ES-I3 (cell line): ENCODE measurements around the gene RBP3.

Experiments used
- H3K36me3 ChIP-seq: 2 replicates; pipeline ENCODE4 v1.6.1; 2013; ENCODE audit warnings: mild to moderate bottlenecking, low read length, control low read depth, moderate library complexity; ENCODE audit not compliant: insufficient read depth
- H3K4me1 ChIP-seq: 2 replicates; pipeline ENCODE4 v1.6.1; 2013; ENCODE audit warnings: mild to moderate bottlenecking, control low read depth, low read length; ENCODE audit not compliant: insufficient read depth
- H3K9ac ChIP-seq: 2 replicates; pipeline ENCODE4 v1.6.1; 2013; ENCODE audit warnings: low read depth, mild to moderate bottlenecking, low read length, moderate library complexity
- H3K9me3 ChIP-seq: 2 replicates; pipeline ENCODE4 v1.6.1; 2013; ENCODE audit warnings: mild to moderate bottlenecking, low read length, moderate library complexity; ENCODE audit not compliant: control insufficient read depth, insufficient read depth

Gene RBP3

DNA sequence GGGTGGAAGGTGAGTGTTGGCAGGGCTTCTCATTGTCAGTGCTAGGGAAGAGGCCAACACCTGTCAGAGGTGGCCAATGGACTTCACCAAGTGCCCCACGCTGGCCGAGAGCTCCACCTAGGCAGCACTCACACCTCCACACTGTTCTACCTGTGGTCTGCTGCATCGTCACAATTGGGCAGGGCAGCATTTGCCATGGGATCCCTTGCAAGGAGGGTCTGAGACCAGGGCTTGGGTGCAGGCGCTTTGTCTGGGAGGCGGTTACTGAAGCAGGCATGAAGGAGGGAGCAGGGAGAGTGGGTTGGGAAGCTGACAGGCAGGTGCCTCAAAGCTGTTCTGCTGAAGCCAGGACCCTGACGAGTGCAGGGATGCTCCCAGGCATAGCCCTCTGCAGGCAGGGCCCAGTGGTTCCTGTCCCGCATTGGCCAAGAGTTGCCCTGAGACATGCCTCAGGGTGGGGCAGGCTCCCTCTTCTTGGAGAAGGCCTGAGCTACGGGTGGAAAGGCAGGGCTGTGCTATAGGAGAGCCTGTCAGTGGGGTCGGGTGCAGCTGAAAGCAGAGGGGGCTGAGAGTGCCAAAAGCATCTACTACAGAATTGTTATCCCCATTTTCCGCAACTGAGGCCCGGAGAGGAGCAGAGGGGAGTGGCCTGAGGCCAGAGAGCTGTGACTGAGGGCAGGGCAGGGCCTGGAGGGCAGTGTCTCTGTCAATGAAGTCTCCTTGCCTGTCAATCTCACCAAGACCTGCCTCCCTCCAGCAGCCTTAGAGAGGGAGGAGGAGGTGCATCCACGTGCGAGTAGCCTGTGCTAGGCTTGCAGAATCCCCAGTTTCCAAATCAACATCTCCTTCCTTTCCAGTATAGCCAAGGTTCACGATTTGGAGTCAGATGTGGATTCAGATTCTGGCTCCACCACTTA, 4.0 kb downstream of the RBP3 start:
- H3K9ac ChIP-seq, result no peak overlapping the region
- H3K9me3 ChIP-seq, result no peaks in the 10 kb centered on the region
- no peaks in the 10 kb centered on the region for H3K36me3 ChIP-seq
- H3K4me1 ChIP-seq, result no peaks in the 10 kb centered on the region

DNA sequence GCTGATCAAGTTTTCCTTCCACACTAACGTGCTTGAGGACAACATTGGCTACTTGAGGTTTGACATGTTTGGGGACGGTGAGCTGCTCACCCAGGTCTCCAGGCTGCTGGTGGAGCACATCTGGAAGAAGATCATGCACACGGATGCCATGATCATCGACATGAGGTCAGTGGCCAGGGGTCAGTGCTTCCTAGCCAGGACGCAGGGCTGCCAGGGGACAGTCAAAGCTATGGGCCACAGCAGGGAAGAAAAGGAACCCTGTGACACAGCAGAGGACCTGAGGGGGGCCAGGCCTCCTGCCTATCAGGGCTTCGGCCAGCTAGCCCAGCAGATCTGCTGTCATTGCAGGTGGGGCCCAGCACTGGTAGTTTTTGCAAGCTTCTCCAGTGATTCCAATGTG, 5.2 kb downstream of the RBP3 start:
- no peaks in the 10 kb centered on the region for H3K9me3 ChIP-seq

DNA sequence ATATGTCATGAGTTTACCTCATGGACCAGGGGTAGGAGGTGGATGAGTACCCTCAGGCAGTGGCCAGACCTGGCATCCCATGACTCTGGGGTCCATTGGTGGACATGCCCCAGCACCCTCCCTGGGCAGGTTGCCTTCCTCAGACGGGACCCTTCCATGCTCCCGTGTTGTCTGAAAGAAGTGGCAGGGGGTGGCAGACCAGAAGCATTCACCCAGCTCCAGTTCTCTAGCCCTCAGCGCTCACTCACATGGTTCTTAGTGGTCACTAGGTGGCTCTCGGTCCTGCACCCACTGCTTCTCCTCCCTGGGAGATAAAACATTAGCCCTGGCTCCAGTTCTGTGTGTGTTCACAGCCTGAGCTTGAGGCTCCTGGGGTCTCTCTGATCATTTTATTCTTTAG, 6.0 kb downstream of the RBP3 start:
- H3K9ac ChIP-seq, result no peak overlapping the region
- H3K36me3 ChIP-seq, result no peaks in the 10 kb centered on the region
- no peaks in the 10 kb centered on the region for H3K4me1 ChIP-seq
- no peaks in the 10 kb centered on the region for H3K9me3 ChIP-seq

More for the DNA sequence above, 5.2 kb downstream of the RBP3 start:
- no peaks in the 10 kb centered on the region for H3K4me1 ChIP-seq
- no peak overlapping the region for H3K9ac ChIP-seq
- H3K36me3 ChIP-seq, result no peaks in the 10 kb centered on the region

DNA sequence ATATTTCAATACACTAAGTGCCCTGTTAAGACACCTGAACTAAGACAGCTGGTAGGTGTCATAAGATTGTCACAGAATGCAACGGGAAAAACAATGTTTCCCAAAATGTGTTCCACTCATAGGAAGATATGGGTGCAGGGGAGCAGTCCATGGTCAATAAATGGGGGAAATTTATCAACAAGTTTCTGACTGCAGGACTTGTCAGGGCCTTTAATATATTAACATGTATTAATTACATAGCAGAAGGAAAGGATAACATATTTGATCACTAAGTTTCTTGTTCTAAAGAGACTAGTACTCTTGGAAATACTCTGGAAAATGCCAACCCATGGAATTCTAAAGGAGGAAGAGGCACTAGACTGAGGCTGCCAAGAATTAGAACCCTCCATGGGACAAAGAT, 6.7 kb downstream of the RBP3 start:
- Histone ChIP-seq H3K36me3 (no peaks in the 10 kb centered on the region), H3K9me3 (no peaks in the 10 kb centered on the region)

DNA sequence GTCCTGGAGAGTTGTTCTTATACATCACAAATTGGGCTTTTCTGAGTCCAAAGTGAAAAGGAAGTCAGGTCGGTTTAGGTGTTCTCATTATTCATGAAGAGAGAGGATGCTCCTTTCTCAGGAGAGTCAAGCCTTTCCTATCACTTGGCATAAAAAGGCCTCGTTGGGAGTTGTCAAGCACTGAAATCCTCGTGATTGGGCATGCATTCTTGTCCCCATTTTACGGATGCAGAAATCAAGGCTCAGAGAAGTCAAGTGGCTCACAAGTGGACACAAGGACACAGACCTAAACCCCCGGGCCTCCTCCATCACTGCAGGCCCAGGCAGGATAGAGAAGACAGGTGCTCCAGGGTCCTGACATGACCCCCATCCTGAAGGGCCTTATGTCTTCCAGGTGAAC, 8.5 kb downstream of the RBP3 start:
- Histone ChIP-seq H3K4me1 (no peaks in the 10 kb centered on the region), H3K9me3 (no peaks in the 10 kb centered on the region), H3K9ac (no peak overlapping the region), H3K36me3 (no peaks in the 10 kb centered on the region)

More for the DNA sequence above, 6.7 kb downstream of the RBP3 start:
- no peak overlapping the region for H3K9ac ChIP-seq
- no peaks in the 10 kb centered on the region for H3K4me1 ChIP-seq

DNA sequence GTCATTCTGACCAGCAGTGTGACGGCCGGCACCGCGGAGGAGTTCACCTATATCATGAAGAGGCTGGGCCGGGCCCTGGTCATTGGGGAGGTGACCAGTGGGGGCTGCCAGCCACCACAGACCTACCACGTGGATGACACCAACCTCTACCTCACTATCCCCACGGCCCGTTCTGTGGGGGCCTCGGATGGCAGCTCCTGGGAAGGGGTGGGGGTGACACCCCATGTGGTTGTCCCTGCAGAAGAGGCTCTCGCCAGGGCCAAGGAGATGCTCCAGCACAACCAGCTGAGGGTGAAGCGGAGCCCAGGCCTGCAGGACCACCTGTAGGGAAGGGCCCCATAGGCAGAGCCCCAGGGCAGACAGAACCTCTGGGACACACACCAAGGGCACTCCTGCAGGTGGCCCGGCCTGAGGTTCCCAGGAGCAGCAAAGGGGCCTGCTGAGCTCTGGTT, 9.0 kb downstream of the RBP3 start:
- no peak overlapping the region for H3K9ac ChIP-seq
- H3K9me3 ChIP-seq, result no peaks in the 10 kb centered on the region
- no peaks in the 10 kb centered on the region for H3K4me1 ChIP-seq
- no peaks in the 10 kb centered on the region for H3K36me3 ChIP-seq

DNA sequence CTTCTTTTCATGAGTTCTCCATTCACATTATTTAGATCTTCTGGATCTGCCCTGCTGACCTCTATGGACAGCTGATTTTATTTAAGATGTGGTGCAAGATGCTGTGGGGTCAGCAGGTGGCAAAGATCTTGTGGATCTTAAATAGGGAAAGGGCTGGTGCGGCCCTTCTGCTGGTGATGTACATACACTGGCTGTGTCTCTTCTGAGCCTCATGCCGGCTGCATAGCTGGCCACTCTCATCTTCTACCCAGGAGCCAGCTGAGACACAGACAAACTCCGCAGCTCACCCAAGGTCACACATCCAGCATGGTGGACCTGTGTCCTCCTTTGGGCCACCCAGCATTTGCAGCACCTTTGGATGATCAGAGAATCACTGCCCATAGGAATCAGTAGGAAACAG, 9.7 kb downstream of the RBP3 start:
- no peak overlapping the region for H3K9ac ChIP-seq
- H3K9me3 ChIP-seq, result no peaks in the 10 kb centered on the region
- H3K4me1 ChIP-seq, result no peaks in the 10 kb centered on the region
- H3K36me3 ChIP-seq, result no peaks in the 10 kb centered on the region

DNA sequence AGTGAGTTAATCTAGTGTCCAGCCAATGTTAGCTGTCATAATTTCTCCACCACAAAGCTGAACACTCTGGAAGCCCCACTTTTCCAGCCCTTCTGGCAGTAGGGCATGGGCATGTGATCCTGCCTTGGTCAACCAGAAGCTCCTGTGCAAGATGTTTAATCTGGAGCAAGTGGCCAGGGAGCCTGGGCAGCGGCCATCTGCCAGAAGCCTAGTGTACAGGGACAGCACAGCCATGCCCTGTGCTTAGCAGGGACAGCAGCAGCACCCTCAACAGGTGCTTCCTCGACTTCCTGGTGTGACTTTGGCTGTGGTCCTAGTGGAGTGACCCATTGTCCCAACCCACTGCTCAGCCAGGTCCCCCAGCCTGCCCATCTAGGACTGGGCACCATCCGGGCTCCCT, 10.3 kb downstream of the RBP3 start:
- Histone ChIP-seq H3K4me1 (no peaks in the 10 kb centered on the region), H3K9ac (no peak overlapping the region), H3K36me3 (no peaks in the 10 kb centered on the region), H3K9me3 (no peaks in the 10 kb centered on the region)

DNA sequence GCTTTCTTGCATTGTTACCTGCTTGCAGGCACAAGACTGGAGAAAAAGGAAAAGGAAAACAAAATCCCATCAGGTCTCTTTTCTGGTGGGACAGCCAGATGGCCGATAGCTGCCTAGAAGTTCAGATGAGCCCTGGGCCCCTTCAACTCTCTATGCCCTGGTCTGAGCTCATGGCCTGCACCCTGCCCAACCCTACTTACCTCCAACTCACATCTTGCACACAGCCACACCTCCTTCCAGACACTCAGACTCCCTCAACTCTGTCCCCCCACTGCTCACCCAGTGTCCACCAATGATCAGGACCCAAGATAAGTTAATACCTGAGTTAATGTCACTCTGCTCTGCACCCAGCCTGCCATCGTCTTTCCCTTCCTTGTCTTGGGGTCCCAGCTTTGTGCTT, 10.9 kb downstream of the RBP3 start:
- no peaks in the 10 kb centered on the region for H3K9me3 ChIP-seq
- H3K4me1 ChIP-seq, result no peaks in the 10 kb centered on the region

DNA sequence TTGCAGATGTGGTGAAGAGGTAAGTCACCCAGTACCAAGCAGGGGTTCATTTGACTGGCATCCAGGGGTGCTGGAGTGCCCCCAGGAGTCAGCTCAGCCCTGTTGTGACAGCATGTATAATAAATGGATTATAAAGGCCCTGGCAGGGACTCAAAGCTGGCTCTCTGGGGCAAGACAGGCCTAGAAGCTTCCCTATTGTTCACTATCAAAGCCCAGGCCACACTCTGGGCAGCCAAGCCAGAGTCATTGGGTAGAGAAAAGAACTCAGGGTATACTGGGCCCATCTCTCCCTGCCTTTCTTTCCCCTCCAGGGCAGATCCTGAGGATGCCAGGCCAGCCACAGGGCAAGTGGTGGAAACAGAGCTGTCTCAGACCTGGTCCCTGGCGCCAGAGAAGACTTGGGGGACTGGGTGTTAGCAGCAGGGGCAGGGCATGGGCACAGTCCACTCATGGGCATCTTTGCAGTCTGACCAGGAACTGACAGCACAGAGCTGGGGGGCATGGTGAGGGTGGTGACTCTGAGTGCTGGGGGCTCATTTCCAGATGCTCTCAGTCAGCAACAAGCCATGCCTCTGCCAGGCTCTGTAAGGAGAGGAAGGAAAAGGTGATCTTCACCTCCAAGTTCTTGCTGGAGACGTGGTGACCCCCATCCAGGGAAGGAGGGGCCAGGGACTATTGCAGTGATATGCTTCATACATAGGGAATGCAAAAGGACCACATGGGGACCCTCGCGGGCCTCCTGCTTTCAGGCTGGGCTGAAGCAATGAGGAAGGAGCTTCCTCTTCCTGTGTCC, 11.7 kb downstream of the RBP3 start:
- Histone ChIP-seq H3K36me3 (no peaks in the 10 kb centered on the region), H3K4me1 (no peaks in the 10 kb centered on the region), H3K9me3 (no peaks in the 10 kb centered on the region), H3K9ac (no peak overlapping the region)

More for the DNA sequence above, 10.9 kb downstream of the RBP3 start:
- Histone ChIP-seq H3K36me3 (no peaks in the 10 kb centered on the region), H3K9ac (no peak overlapping the region)

DNA sequence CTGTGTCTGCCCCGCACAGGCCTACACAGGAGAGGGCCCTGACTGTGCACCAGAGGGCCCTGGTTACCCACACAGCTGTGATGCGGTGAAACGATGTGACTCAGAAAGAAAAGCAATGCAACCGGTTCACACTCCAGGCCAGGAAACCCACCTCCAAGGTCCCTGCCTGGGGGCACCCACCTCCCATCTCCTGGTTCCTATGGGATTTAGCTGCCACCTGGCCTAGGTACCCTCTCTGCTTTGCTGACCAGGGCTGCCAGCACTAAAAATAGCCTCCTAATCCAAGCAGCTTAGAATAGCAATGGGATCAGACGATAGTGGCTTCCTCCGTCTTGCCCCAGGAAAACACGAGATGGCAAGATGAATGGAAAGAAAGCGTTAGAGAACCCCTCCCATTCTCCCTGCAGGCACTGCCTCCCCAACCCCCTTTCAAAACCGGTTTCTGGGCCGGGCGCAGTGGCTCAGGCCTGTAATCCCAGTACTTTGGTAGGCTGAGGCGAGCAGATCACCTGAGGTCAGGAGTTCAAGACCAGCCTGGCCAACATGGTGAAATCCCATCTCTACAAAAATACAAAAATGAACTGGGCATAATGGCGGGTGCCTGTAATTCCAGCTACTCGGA, 12.4 kb downstream of the RBP3 start:
- Histone ChIP-seq H3K36me3 (no peaks in the 10 kb centered on the region), H3K4me1 (no peaks in the 10 kb centered on the region), H3K9ac (no peak overlapping the region), H3K9me3 (no peaks in the 10 kb centered on the region)

DNA sequence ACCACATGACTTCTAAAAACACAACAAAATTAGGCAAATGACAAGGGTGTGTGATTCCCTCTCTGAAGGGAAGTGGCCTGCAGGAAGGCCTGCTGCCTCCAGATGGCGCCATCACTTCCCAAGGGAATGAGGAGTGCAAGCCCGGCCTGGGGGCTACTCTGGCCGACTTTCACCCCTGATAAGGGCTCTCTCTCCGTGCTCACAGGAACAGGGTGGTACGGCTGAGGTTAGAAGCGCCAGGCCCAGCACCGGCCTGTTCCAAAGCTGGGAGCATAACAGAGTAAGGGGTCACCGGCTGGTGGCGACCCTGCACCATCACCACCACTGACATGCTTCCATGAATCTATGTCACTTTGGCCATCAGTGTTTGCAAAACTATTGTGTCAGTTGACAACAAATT, 13.1 kb downstream of the RBP3 start:
- Histone ChIP-seq H3K9me3 (no peaks in the 10 kb centered on the region), H3K4me1 (no peaks in the 10 kb centered on the region), H3K9ac (no peak overlapping the region), H3K36me3 (no peaks in the 10 kb centered on the region)

DNA sequence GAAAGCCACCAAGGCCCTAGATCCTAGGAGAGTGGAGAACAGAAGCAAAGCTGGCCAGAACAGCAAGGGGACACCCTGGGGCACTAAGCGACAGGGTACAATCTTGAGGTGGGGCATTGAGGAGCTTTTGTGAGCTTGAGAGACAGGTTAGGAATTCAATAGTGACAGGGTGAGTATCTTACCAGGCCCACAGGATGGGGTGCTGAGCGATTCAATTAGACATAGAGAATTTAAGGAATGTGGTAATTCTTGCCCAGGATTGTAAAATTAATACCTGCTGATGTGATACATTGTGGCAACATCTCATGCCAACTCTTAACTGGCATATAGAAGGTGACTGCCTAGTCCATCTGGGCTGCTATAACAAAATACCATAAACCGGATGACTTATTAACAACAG, 14.0 kb downstream of the RBP3 start:
- Histone ChIP-seq H3K36me3 (no peaks in the 10 kb centered on the region), H3K9ac (no peak overlapping the region), H3K9me3 (no peaks in the 10 kb centered on the region), H3K4me1 (no peaks in the 10 kb centered on the region)

DNA sequence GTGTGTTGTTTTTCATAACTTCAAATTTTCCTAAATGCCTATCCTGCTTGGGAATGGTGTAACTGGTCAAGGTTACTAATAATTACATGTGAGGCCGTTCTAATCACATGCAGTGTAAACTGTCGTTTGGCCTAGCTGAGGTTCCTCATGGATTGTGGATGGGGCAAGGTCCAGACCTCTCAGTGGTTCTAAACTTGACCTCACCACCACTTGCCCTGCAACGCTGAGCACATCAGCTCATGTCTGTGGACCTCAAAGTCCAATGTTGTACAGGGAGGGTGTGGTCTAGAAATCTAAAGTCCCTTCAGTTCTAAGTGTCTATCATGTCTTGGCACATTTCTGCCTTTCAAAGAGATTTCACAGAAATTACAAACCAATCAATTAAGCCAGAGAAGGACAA, 15.6 kb downstream of the RBP3 start:
- Histone ChIP-seq H3K36me3 (no peaks in the 10 kb centered on the region), H3K9ac (no peak overlapping the region), H3K4me1 (no peaks in the 10 kb centered on the region), H3K9me3 (no peaks in the 10 kb centered on the region)
